ENCODE results near the gene RAB11FIP4.

RAB11FIP4 gene

GRCh38 chr17:31401456-31402254 lies 10.2 kb downstream of the RAB11FIP4 start:
- DNase-seq (ENCODE audit: insufficient read length, low spot score): no peak
- TF ChIP-seq CTCF (IDR thresholded peaks at IDR 0.05; ENCODE audit: insufficient read depth, missing control alignments): no peak
- no peak for FAIRE-seq

- TF ChIP-seq CTCF (IDR thresholded peaks at IDR 0.05; ENCODE audit: insufficient read depth, missing control alignments): no peak
- FAIRE-seq (no peak), DNase-seq (ENCODE audit: insufficient read length, low spot score) (no peak)
Measured at GRCh38 chr17:31404028-31404949, 12.8 kb downstream of the RAB11FIP4 start.

GRCh38 chr17:31405890-31406371 lies 14.5 kb downstream of the RAB11FIP4 start:
- FAIRE-seq: no peak
- no peak for DNase-seq (ENCODE audit: insufficient read length, low spot score)
- TF ChIP-seq CTCF (IDR thresholded peaks at IDR 0.05; ENCODE audit: insufficient read depth, missing control alignments): no peak

GRCh38 chr17:31408586-31408985 lies 17.1 kb downstream of the RAB11FIP4 start:
- no peak for DNase-seq (ENCODE audit: insufficient read length, low spot score)
- TF ChIP-seq CTCF (IDR thresholded peaks at IDR 0.05; ENCODE audit: insufficient read depth, missing control alignments): no peak
- no peak for FAIRE-seq

GRCh38 chr17:31411707-31412285 lies 20.3 kb downstream of the RAB11FIP4 start:
- FAIRE-seq: no peak
- no peak for TF ChIP-seq CTCF (IDR thresholded peaks at IDR 0.05; ENCODE audit: insufficient read depth, missing control alignments)

GRCh38 chr17:31412511-31412910 lies 21.0 kb downstream of the RAB11FIP4 start:
- TF ChIP-seq CTCF (IDR thresholded peaks at IDR 0.05; ENCODE audit: insufficient read depth, missing control alignments): no peak
- FAIRE-seq: no peak
- DNase-seq (ENCODE audit: insufficient read length, low spot score): no peak

More at GRCh38 chr17:31411707-31412285, 20.3 kb downstream of the RAB11FIP4 start:
- DNase-seq (ENCODE audit: insufficient read length, low spot score): no peak
